Right hindlimb (tissue), 1 donor: ENCODE measurements around the gene NAP1L5.
A peak's percentile ranks its signal among the peaks of the same experiment; 100 is the strongest.

Experiments used
- DNase-seq: peaks from one replicate; pipeline ENCODE4 v3.0.0-alpha.2; 2018

Gene NAP1L5

GRCh38 chr4:88659055-88659889 is 38.4 kb downstream of the NAP1L5 start:
- peak; percentile 47 for DNase-seq

GRCh38 chr4:88655226-88655625 is 42.4 kb downstream of the NAP1L5 start:
- no peak for DNase-seq

GRCh38 chr4:88653371-88653946 is 44.2 kb downstream of the NAP1L5 start:
- no peak for DNase-seq

GRCh38 chr4:88649716-88650115 is 47.9 kb downstream of the NAP1L5 start:
- no peak for DNase-seq

- DNase-seq, result no peak
Observed at GRCh38 chr4:88646528-88647280, 50.9 kb downstream of the NAP1L5 start.

GRCh38 chr4:88645994-88646393 is 51.6 kb downstream of the NAP1L5 start:
- DNase-seq, result no peak
